NCI-H1436 treated with DMSO at 0.1 percent for 48 hours (cell line): ENCODE data around the gene RASAL2.
"Not testable (repeated sequence)": the region's sequence is repeated elsewhere in the genome, so short reads cannot be mapped to it uniquely, and the experiment has no call there.

Source experiments
- DNase-seq: peaks from one replicate; lab custom pipeline; 2025; lab: John Stamatoyannopoulos, UW

Gene RASAL2

DNA sequence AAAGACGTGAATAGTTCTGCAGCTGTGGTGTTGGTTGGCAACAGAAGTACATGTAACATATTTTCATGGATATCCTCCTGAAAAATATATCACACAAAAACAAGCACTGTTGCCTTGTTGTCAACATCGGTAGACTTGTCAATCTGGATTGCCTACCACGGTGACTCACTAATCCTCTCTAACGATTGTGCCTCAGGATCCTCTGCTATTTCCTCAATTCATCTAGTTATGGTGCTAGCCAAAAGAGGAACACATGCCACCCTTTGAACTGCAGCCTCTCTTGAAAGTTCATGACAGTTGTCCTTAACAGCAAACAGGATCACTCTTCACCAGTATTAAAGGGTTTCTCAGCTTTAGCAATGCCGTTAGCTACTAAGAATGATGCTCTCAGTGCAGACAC lies 25.7 kb downstream of the RASAL2 start:
- no peak for DNase-seq

GRCh38 chr1:178120088-178120487 lies 26.2 kb downstream of the RASAL2 start:
- no peak for DNase-seq

- not testable (repeated sequence) for DNase-seq
Measured at GRCh38 chr1:178120520-178121052, 26.7 kb downstream of the RASAL2 start.

GRCh38 chr1:178121883-178122282 lies 28.0 kb downstream of the RASAL2 start:
- no peak for DNase-seq

- DNase-seq: no peak
Measured at GRCh38 chr1:178122283-178122682, 28.4 kb downstream of the RASAL2 start.

- no peak for DNase-seq
Measured at GRCh38 chr1:178124115-178124514, 30.2 kb downstream of the RASAL2 start.

DNA sequence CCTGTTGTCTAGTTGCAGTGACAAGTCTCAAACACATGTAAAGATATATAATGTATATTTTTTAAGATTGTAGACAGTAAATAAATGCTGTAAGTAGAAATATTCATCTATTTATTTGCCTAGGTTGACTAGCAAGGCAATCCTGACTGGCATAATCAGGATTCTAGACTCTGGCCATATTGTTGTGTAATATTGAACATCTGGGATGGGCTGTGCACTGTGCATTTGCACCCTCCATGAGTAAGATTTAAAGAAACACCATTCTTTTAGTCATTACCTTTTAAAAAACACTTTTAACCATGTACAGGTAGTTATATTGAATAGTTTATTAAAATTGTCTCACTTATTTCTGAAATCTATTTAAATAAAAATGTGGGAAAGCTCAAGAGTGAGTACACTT lies 32.4 kb downstream of the RASAL2 start:
- DNase-seq: no peak

DNA sequence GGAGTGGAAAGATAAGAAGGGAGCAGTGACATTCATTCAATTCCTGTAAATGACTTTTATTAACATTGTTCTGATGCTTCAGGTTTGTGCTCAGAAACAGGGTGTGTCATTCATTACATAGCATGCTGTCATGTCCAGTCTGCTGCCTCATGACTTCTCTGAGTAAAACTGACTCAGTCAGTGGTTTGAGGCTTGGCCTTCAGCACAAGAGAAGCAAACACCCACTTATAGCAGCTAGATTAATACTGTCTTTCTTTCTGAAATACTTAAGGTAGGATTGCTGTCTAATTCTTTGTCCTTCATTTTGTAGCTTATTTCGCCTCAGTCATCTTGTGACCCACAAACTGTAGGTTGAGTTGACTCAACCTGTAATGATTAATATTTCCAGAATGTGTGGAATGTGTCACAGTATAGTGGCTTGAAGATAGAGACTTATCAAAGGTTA lies 32.9 kb downstream of the RASAL2 start:
- no peak for DNase-seq

DNA sequence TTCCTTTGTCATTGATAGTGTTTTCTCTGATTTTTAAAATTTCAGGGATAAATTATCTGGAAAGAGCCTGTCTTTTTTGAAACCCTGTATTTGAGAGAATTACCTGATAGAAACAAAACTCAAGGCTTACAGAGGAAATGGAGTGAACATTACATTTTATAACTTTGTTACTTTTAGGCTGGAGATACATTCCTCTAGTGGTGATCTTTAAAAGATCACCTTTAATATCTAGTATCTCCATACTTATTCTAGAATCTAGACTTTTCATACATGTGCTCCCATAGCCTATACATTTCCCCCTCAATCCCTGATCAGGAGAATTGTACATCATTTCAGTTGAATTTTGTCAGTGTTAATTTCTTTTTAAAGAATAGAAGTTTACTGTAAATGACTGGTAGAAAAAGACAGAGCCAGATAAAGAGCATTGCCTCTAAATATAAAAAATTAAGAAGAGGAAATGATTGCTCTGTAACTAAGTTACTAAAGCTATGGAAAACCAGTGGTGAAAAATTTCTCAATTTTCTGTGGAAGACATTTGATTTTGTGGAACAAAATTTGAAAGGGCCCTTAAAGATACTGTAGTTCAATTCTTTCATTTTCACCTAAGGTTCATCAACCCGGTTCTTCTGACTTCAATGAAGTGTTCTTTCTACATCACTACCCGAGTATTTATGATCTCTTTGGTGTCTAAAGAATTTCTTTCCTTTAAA lies 33.7 kb downstream of the RASAL2 start:
- DNase-seq: no peak

- no peak for DNase-seq
Measured at GRCh38 chr1:178133239-178133989, 39.5 kb downstream of the RASAL2 start.

GRCh38 chr1:178134061-178134460 lies 40.2 kb downstream of the RASAL2 start:
- DNase-seq: no peak

GRCh38 chr1:178137238-178137637 lies 43.3 kb downstream of the RASAL2 start:
- no peak for DNase-seq

DNA sequence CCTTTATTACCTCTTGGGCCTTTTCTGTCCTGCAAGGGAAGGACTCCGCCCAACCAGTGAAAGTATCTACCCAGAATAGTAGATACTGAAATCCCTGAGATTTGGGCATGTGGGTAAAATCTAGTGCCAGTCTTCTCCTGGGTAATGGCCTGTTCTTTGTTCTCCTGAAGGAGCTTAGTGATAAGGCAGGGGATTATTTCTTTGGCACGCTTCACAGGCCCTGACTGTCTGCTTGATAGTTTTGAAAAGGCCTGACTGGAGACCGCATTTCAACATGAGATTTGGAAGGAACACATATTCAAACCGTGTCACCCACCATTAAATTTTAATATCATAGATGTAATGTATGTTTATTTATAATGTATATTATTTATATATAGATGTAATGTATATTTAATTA lies 48.9 kb downstream of the RASAL2 start:
- no peak for DNase-seq

DNA sequence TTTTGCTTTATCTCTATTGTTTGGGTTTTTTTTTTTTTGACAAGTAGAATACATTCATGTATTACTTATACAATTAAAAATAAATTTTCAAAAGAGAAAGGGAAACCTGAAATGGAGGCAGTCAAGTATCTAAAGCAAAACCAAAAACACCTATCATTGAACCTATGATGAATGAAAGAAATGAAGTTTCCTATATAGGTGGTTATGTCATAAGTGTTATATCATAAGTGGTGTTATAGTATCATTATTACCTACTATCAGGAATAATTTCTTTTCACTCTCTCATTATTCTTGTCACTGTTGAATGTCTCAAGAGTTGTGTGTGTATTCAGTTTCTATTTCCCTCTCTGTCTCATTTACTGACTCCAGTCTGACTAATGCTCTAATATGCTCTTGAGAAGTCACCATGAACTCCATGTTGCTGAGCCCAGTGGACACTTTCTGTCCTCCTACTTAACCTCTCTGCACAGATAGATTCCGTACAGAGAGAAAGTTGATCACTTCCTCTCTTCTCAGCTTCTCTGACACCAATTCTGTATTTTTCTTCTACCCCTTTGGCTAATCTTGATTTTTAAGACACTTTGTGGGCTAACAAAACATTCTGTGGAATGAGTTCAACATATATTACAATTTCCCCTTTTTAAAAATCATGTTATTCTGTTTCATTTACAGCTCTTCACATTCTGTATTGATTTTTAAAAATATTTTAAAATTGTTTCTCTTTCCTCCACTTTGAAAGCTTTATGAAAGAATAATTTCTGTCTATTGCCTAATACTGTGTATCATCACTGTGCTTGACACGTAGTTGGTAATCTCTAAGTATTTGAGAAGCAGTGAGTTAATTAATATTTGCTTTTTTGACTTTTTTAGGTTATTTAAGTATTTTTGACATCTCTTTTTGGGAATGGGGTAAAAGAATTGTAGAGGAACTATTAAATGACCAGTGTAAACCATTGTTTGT lies 50.1 kb downstream of the RASAL2 start:
- no peak for DNase-seq

- DNase-seq: no peak
Measured at GRCh38 chr1:178145605-178146004, 51.7 kb downstream of the RASAL2 start.

DNA sequence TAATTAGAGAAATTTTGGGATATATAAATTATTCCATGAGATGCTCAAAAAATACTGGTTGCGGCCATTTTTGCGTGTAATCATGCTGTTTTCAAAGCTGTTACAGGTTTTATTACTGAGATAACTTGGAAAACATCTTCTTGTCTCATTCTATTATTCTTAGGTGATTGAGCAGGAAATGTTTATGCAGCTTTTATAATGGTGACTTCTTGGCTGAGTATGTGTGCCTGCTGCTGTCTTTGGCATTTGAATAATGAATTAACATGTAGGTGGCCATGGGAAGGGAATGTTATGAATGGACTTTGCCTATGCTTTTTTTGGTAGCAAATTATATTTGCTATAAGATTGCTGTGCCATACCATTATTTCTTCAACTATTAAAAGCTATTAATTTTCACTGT lies 52.5 kb downstream of the RASAL2 start:
- no peak for DNase-seq

GRCh38 chr1:178150610-178151009 lies 56.7 kb downstream of the RASAL2 start:
- DNase-seq: no peak

DNA sequence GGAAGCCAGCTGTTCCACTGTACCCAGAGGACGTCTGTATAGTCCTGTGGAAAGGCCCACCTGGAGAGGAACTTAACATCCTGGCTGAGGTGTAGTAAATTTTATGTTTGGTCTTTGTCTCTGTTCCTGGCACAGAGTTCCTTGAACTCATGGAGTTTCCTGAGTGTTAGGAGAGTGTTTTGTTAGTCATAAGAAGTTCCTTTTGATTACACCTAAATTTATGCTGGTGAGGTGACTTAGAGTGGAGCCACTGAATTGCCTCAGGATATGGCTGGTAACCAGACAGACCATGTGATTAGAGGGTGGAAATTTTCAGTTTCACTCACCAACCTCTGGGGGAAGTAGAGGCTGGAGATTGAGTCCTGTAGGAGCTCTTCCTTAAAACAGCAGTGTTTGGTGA lies 57.9 kb downstream of the RASAL2 start:
- DNase-seq: no peak

GRCh38 chr1:178155481-178156255 lies 61.8 kb downstream of the RASAL2 start:
- DNase-seq: no peak

GRCh38 chr1:178160736-178161475 lies 67.0 kb downstream of the RASAL2 start:
- DNase-seq: no peak

GRCh38 chr1:178161516-178161915 lies 67.6 kb downstream of the RASAL2 start:
- DNase-seq: no peak
